Fibroblast of pulmonary artery (primary cell): ENCODE results near the gene HOXD11.

Experiments used
- DNase-seq: peaks from one replicate; pipeline ENCODE4 v3.0.0-alpha.2; 2010; ENCODE audit warnings: low read depth
- H3K4me3 ChIP-seq: replicated peaks from 2 replicates; pipeline ENCODE4 v1.5.1; 2011; ENCODE audit warnings: low read depth, mild to moderate bottlenecking, control low read depth, low read length, moderate library complexity
- CTCF ChIP-seq: IDR thresholded peaks from 2 replicates; pipeline ENCODE4 v1.5.1; 2011; ENCODE audit warnings: mild to moderate bottlenecking, control low read depth, low read length, inconsistent platforms; ENCODE audit errors: missing control alignments

HOXD11 gene

GRCh38 chr2:176071330-176072291, 35.5 kb upstream of the HOXD11 start:
- DNase-seq = no peak
- no peak for TF ChIP-seq CTCF
- H3K4me3 ChIP-seq = no peak overlapping the region

- TF ChIP-seq CTCF = no peak
- no peak for DNase-seq
- no peak overlapping the region for H3K4me3 ChIP-seq
Observed at GRCh38 chr2:176072292-176072669, 34.8 kb upstream of the HOXD11 start.

GRCh38 chr2:176072951-176073904, 33.9 kb upstream of the HOXD11 start:
- DNase-seq = no peak
- no peak overlapping the region for H3K4me3 ChIP-seq
- TF ChIP-seq CTCF = no peak

GRCh38 chr2:176074919-176075425, 32.1 kb upstream of the HOXD11 start:
- DNase-seq = no peak
- no peak overlapping the region for H3K4me3 ChIP-seq
- no peak for TF ChIP-seq CTCF

- no peak for DNase-seq
- no peak overlapping the region for H3K4me3 ChIP-seq
- TF ChIP-seq CTCF = no peak
Observed at GRCh38 chr2:176075481-176075880, 31.6 kb upstream of the HOXD11 start.

- TF ChIP-seq CTCF = no peak
- H3K4me3 ChIP-seq = no peak overlapping the region
- DNase-seq = no peak
Observed at GRCh38 chr2:176076063-176076462, 31.0 kb upstream of the HOXD11 start.
